ENCODE measurements around the gene CKAP5.

Gene CKAP5

GRCh38 chr11:46855863-46856262 is 9.8 kb upstream of the CKAP5 start:
- no peak overlapping the region for H3K4me3 ChIP-seq
- no peak for DNase-seq (ENCODE audit: low spot score)
- H3K27ac ChIP-seq: no peak overlapping the region
- TF ChIP-seq, protein P1, sequence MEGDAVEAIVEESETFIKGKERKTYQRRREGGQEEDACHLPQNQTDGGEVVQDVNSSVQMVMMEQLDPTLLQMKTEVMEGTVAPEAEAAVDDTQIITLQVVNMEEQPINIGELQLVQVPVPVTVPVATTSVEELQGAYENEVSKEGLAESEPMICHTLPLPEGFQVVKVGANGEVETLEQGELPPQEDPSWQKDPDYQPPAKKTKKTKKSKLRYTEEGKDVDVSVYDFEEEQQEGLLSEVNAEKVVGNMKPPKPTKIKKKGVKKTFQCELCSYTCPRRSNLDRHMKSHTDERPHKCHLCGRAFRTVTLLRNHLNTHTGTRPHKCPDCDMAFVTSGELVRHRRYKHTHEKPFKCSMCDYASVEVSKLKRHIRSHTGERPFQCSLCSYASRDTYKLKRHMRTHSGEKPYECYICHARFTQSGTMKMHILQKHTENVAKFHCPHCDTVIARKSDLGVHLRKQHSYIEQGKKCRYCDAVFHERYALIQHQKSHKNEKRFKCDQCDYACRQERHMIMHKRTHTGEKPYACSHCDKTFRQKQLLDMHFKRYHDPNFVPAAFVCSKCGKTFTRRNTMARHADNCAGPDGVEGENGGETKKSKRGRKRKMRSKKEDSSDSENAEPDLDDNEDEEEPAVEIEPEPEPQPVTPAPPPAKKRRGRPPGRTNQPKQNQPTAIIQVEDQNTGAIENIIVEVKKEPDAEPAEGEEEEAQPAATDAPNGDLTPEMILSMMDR (IDR thresholded peaks at IDR 0.05): no peak

DNA sequence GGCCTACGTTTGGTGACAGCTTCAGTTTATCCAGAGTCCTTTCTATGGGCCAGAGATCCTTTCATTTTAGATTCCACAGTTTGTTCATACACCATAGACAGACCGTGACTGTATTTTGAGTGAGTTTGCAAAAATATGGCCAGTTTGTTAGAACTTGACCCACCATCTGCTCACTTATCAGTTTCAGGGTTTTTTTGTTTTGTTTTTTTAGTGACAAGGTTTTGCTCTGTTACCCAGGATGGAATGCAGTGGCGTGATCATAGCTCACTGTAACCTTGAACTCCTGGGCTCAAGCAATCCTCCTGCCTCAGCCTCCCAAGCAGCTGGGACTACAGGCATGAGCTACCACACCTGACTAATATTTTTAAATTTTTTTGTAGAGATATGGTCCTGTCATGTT is 9.1 kb upstream of the CKAP5 start:
- TF ChIP-seq, protein P1 (IDR thresholded peaks at IDR 0.05): no peak
- Histone ChIP-seq H3K27ac (no peak overlapping the region), H3K4me3 (no peak overlapping the region)
- DNase-seq (ENCODE audit: low spot score): no peak

DNA sequence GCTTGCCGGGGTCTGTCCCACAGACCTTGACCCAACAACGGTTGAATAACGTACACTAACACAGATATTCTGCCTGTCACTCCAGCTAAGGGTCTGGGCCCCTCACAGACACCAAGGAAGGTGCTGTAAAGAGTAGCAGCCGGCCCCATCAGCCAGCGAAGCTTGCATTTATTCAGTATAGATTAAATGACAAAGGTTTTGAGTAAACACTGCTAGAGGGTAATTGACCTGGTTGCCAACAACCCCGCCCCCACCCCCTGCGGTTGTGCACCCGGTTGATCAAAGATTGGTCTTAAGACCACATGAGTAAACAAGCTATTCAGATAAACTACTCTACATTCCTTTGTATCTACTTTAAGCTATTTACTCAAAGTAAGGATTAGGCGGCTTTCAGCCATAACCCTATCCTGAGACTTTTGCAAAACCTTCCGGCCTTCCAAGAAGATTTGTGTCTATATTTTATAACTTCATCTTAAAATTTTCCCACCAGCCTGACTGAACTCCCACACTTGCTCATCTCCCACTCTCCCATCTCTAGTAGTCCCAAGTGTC is 4.8 kb upstream of the CKAP5 start:
- TF ChIP-seq, protein P1 (IDR thresholded peaks at IDR 0.05): no peak
- DNase-seq (ENCODE audit: low spot score): no peak
- no peak overlapping the region for H3K4me3 ChIP-seq
- H3K27ac ChIP-seq: no peak overlapping the region

DNA sequence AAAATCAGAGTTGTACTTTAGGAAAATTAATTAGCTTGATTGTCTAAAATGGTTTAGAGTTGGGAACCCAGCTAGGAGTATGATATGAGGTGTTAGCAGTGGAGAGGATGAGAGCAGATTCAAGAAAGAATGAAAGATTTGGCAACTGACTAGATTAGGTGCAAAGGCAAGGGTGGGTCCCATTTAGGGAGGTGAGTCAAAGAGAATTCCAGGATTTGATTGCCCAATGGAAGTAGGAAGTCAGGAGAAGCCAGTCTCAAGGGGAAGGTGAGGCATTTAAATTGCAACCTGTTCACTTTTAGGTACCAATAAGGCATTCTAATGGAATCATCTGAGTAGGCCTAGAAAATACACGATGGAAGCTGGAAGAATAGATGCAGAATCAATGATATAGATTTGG is 3.6 kb upstream of the CKAP5 start:
- Histone ChIP-seq H3K27ac (no peak overlapping the region), H3K4me3 (no peak overlapping the region)
- TF ChIP-seq, protein P1 (IDR thresholded peaks at IDR 0.05): no peak
- DNase-seq (ENCODE audit: low spot score): no peak

- TF ChIP-seq, protein P1 (IDR thresholded peaks at IDR 0.05): no peak
- DNase-seq (ENCODE audit: low spot score): no peak
- peak overlapping the region in 1 of 2 donors; percentile 86 for H3K27ac ChIP-seq
Measured at GRCh38 chr11:46846510-46846830, 390 bp upstream of the CKAP5 start.

GRCh38 chr11:46845440-46845739 is 690 bp downstream of the CKAP5 start:
- TF ChIP-seq, protein P1 (IDR thresholded peaks at IDR 0.05): no peak
- no peak for DNase-seq (ENCODE audit: low spot score)
- H3K4me3 ChIP-seq: peak overlapping the region; percentile 86
- H3K27ac ChIP-seq: peak overlapping the region; percentile 68 to 86

More at GRCh38 chr11:46846510-46846830, 390 bp upstream of the CKAP5 start:
- H3K4me3 ChIP-seq: peak overlapping the region; percentile 86

GRCh38 chr11:46840116-46840515 is 6.0 kb downstream of the CKAP5 start:
- Histone ChIP-seq H3K4me3 (no peak overlapping the region), H3K27ac (no peak overlapping the region)
- TF ChIP-seq, protein P1 (IDR thresholded peaks at IDR 0.05): no peak
- no peak for DNase-seq (ENCODE audit: low spot score)
